Body of pancreas (tissue), 4 donors: ENCODE data around the gene CPEB4.

Experiments used
- CTCF ChIP-seq, 7 experiments: fragments of 450-650 bp in 4 of 7; fragments of 200-600 bp in 3 of 7; sonication (generic) in 3 of 7; IDR thresholded peaks; one replicate each; pipeline ENCODE4 v1.5.1; 2016 to 2019; ENCODE audit warnings: antibody characterized with exemption in 7 of 7
- POLR2A ChIP-seq, 3 donors: fragments of 450-650 bp; IDR thresholded peaks; one replicate each; pipeline ENCODE4 v1.6.1; 2016; ENCODE audit warnings: antibody characterized with exemption in 3 of 3, mild to moderate bottlenecking in 2 of 3

GRCh38 chr5:173962436-173962972 lies 74.4 kb downstream of the CPEB4 start:
- no peak for TF ChIP-seq CTCF (IDR thresholded peaks at IDR 0.05)
- no peak for TF ChIP-seq POLR2A (IDR thresholded peaks at IDR 0.05)
